ENCODE measurements around the gene RNF167. TPM values are rescaled to one million over a fixed set of nuclear protein-coding genes. Genes with fewer than 3 reads are reported as not detected.
A peak's percentile ranks its signal among the peaks of the same experiment; 100 is the strongest.

RNF167 gene
- total and polyA plus RNA-seq, 4 donors, result 15.9 to 72.6 (median 24.4) TPM

- peak within 1 kb of the TSS; percentile 97 to 99 for H3K27ac ChIP-seq (ENCODE audit: low read depth in 1 of 2, low read length in 2 of 2)
- H3K4me1 ChIP-seq (ENCODE audit: control insufficient read depth in 4 of 4, insufficient read depth in 4 of 4, low read length in 3 of 4), result peaks cover 7 to 49% (median 31%) of the 10 kb centered on the region in 4 donors
- no peaks in the 10 kb centered on the region for H3K27me3 ChIP-seq (ENCODE audit: control insufficient read depth in 4 of 4, insufficient read depth in 4 of 4, low read length in 3 of 4)
- peak within 1 kb of the TSS; percentile 84 to 92 for H3K9ac ChIP-seq (ENCODE audit: low read depth in 1 of 2, low read length in 2 of 2)
- TF ChIP-seq CTCF (IDR thresholded peaks at IDR 0.05; ENCODE audit: low read depth, low read length, missing input control) (no peak), RAD21 (IDR thresholded peaks at IDR 0.05) (peak; percentile 62 to 72), EGR1 (IDR thresholded peaks at IDR 0.05; ENCODE audit: low read depth in 2 of 2) (peak; percentile 95 to 97), JUND (IDR thresholded peaks at IDR 0.05) (peak; percentile 26 to 50), FOXA2 (IDR thresholded peaks at IDR 0.05) (no peak), HNF4G (IDR thresholded peaks at IDR 0.05) (peak; percentile 18), TAF1 (conservative IDR thresholded peaks at IDR 0.05) (peak; percentile 17), SP1 (IDR thresholded peaks at IDR 0.05) (peak; percentile 74), ZBTB33 (IDR thresholded peaks at IDR 0.05) (peak; percentile 10), FOXA1 (IDR thresholded peaks at IDR 0.05) (no peak), REST (IDR thresholded peaks at IDR 0.05) (peak; percentile 57), YY1 (IDR thresholded peaks at IDR 0.05) (peak; percentile 99), HNF4A (conservative IDR thresholded peaks at IDR 0.05) (peak; percentile 26 to 46), MAX (IDR thresholded peaks at IDR 0.05) (peak; percentile 19), RXRA (IDR thresholded peaks at IDR 0.05) (peak; percentile 68 to 85), GABPA (IDR thresholded peaks at IDR 0.05 in 1 of 2, conservative IDR thresholded peaks at IDR 0.05 in 1 of 2) (peak in 1 of 2 donors; percentile 56), ATF3 (IDR thresholded peaks at IDR 0.05) (no peak)
- no peaks in the 10 kb centered on the region for H3K9me3 ChIP-seq (ENCODE audit: control insufficient read depth in 4 of 4, low read length in 3 of 4)
- under 1% methylated on average over 66 of the region's 66 CpGs for WGBS
- H3K36me3 ChIP-seq (ENCODE audit: control insufficient read depth in 4 of 4, insufficient read depth in 3 of 4, low read depth in 1 of 4, low read length in 3 of 4), result peaks cover 0 to 5% (median 3%) of the 10 kb centered on the region in 4 donors
- DNase-seq (ENCODE audit: low spot score), result peak; percentile 97
- peak within 1 kb of the TSS; percentile 74 to 98 (median 97) for H3K4me3 ChIP-seq (ENCODE audit: low read depth in 1 of 3, low read length in 3 of 3)
These were observed 27.7 kb downstream of the RNF167 start, which contains the start of gene SPAG7 for GRCh38 chr17:4967539-4968485. Gene SPAG7, minus strand, starts transcription at chr17:4967817. Its CDS starts 13 bp downstream, at chr17:4967804.

Measured in liver (tissue), 9 donors.